Kidney (tissue), 14 donors: ENCODE results near the gene ACVR1C. TPM values are rescaled to one million over a fixed set of nuclear protein-coding genes. Genes with fewer than 3 reads are reported as not detected.
"Not testable (repeated sequence)": the region's sequence is repeated elsewhere in the genome, so short reads cannot be mapped to it uniquely, and the experiment has no call there.

Experiments used
- DNase-seq, 5 donors: peaks; one replicate each; pipeline ENCODE4 v3.0.0-alpha.2; 2013 to 2020
- FAIRE-seq: peaks from 2 replicates; lab custom pipeline; 2012; peaks lifted over from hg19 to GRCh38; lab: Jason Lieb, UNC
- H3K27ac ChIP-seq, 2 donors: one replicate each; pipeline ENCODE4 v1.7.0; 2013; ENCODE audit warnings: low read depth in 2 of 2, low read length in 2 of 2, inconsistent platforms in 1 of 2
- H3K27me3 ChIP-seq: one replicate; pipeline ENCODE4 v1.7.1; 2013; ENCODE audit warnings: low read length, inconsistent platforms; ENCODE audit not compliant: control insufficient read depth, insufficient read depth
- H3K36me3 ChIP-seq, 3 donors: one replicate each; pipeline versions ENCODE4 v1.7.0 to v1.7.1; 2013; ENCODE audit warnings: low read length in 3 of 3, control low read depth in 1 of 3, inconsistent platforms in 1 of 3; ENCODE audit not compliant: insufficient read depth in 3 of 3, control insufficient read depth in 2 of 3
- H3K4me1 ChIP-seq, 3 donors: one replicate each; pipeline versions ENCODE4 v1.7.0 to v1.7.1; 2013; ENCODE audit warnings: low read length in 3 of 3, inconsistent platforms in 1 of 3, low read depth in 1 of 3; ENCODE audit not compliant: control insufficient read depth in 2 of 3, insufficient read depth in 2 of 3
- H3K4me3 ChIP-seq, 3 donors: one replicate each; pipeline versions ENCODE4 v1.7.0 to v1.8.1; 2013; ENCODE audit warnings: low read length in 3 of 3, control low read depth in 1 of 3, inconsistent platforms in 1 of 3
- H3K9ac ChIP-seq, 3 donors: one replicate each; pipeline versions ENCODE4 v1.7.0 to v1.7.1; 2013; ENCODE audit warnings: low read length in 3 of 3, control low read depth in 1 of 3, inconsistent platforms in 1 of 3
- H3K9me3 ChIP-seq, 3 donors: one replicate each; pipeline versions ENCODE4 v1.7.0 to v1.7.1; 2013; ENCODE audit warnings: low read length in 3 of 3, control low read depth in 1 of 3, inconsistent platforms in 1 of 3; ENCODE audit not compliant: control insufficient read depth in 2 of 3, insufficient read depth in 1 of 3
- intact Hi-C: fragments of 100-400 bp; cut with DNase I; formaldehyde crosslinking; loops from one replicate; pipeline ENCODE4 v1.11.1; 2022
- polyA plus RNA-seq: library from polyadenylated mRNA; stranded (reverse); fragments of 350-450 nt; fragmentation: Illumina TruSeq; extraction: RNeasy Lipid Tissue Mini Kit (QIAGEN cat#74804); gene quantifications from one replicate; pipeline ENCODE4 v1.2.3, GENCODE V29; 2014; ENCODE audit warnings: low read depth, low replicate concordance; ENCODE audit not compliant: insufficient read depth
- total RNA-seq: library from RNA; stranded (reverse); fragmentation: NEBNext Ultra II Directional; extraction: Animal tissue kit (Norgen Biotek cat#: 25700); gene quantifications from one replicate; pipeline ENCODE4 v1.2.1, GENCODE V29; 2021
- TF ChIP-seq, protein P1 (sequence below): IDR thresholded peaks from 3 replicates; pipeline ENCODE4 v1.5.1; 2012; ENCODE audit warnings: mild to moderate bottlenecking, moderate library complexity, borderline replicate concordance; ENCODE audit not compliant: insufficient read depth; ENCODE audit errors: extremely low read depth
- donor health status: control.
- donor health status: control.
- donor health status: control.
- donor health status: control.
- donor health status: control.
- donor health status: DM: yes; HTN: yes; CAD: no.
- donor health status: Normal renal cell carcinoma (clear cell type).

ACVR1C gene
- total and polyA plus RNA-seq, 2 donors from 2014 or later: 0.28 to 0.79 TPM

- Histone ChIP-seq H3K27me3 (no peaks in the 10 kb centered on the region), H3K9me3 (no peaks in the 10 kb centered on the region), H3K4me3 (no peak overlapping the region), H3K9ac (no peak overlapping the region), H3K27ac (no peak overlapping the region), H3K36me3 (no peaks in the 10 kb centered on the region), H3K4me1 (no peaks in the 10 kb centered on the region)
- TF ChIP-seq, protein P1, sequence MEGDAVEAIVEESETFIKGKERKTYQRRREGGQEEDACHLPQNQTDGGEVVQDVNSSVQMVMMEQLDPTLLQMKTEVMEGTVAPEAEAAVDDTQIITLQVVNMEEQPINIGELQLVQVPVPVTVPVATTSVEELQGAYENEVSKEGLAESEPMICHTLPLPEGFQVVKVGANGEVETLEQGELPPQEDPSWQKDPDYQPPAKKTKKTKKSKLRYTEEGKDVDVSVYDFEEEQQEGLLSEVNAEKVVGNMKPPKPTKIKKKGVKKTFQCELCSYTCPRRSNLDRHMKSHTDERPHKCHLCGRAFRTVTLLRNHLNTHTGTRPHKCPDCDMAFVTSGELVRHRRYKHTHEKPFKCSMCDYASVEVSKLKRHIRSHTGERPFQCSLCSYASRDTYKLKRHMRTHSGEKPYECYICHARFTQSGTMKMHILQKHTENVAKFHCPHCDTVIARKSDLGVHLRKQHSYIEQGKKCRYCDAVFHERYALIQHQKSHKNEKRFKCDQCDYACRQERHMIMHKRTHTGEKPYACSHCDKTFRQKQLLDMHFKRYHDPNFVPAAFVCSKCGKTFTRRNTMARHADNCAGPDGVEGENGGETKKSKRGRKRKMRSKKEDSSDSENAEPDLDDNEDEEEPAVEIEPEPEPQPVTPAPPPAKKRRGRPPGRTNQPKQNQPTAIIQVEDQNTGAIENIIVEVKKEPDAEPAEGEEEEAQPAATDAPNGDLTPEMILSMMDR: no peak
- no peak for FAIRE-seq
- intact Hi-C loops: no loop called here
- no peak for DNase-seq
Measured at GRCh38 chr2:157592374-157592773, 36.3 kb downstream of the ACVR1C start.

- no peaks in the 10 kb centered on the region for H3K27me3 ChIP-seq
- no peaks in the 10 kb centered on the region for H3K36me3 ChIP-seq
- H3K4me3 ChIP-seq: no peak overlapping the region
- H3K4me1 ChIP-seq: no peaks in the 10 kb centered on the region
- H3K9me3 ChIP-seq: no peaks in the 10 kb centered on the region
- no peak for FAIRE-seq
- no peak overlapping the region for H3K27ac ChIP-seq
- H3K9ac ChIP-seq: no peak overlapping the region
- DNase-seq: peak in 1 of 5 donors; percentile 9
- TF ChIP-seq, protein P1: no peak
- intact Hi-C loops: no loop called here
Measured at GRCh38 chr2:157587576-157587975, 41.1 kb downstream of the ACVR1C start.

DNA sequence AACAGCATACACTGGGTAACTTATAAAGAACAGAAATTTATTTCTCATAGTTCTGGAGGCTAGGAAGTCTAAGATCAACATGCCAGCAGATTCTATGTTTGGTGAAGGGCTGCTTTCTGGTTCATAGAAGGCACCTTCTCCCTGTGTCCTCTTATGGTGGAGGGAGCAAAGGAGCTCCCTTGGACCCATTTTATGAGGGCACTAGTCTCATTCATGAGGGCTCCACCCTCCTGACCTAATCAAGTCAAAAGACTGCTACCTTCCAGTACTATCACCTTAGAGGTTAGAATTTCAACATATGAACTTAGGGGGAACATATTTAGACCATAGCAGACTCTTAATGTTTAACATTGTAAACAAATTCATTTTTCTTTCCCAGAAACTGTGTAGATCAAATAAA lies 54.5 kb downstream of the ACVR1C start:
- Histone ChIP-seq H3K9me3 (no peaks in the 10 kb centered on the region), H3K36me3 (no peaks in the 10 kb centered on the region), H3K4me1 (no peaks in the 10 kb centered on the region), H3K27me3 (no peaks in the 10 kb centered on the region), H3K27ac (no peak overlapping the region), H3K9ac (no peak overlapping the region), H3K4me3 (no peak overlapping the region)
- FAIRE-seq (no peak), DNase-seq (no peak)
- intact Hi-C loops: no loop called here
- TF ChIP-seq, protein P1: no peak

DNA sequence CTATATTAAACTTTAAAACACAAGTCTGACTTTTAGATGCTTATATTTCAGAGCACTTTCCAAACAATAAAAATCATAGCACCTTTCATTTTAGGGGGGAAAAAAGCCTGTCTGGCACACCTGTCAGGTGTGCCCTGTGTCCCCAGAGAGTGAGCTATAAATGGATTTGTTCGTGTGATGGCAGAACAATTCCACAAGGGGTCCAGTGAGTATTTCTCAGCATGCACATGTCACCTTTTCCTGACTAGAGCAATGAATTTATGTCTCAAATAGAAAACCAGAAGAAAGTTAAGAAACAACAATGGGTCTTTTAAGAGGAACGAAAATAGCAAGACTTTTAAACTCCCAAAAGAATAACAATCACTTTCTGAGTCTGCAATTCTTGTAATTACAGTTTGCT lies 55.9 kb downstream of the ACVR1C start:
- H3K27ac ChIP-seq: no peak overlapping the region
- DNase-seq (peak in 1 of 5 donors; percentile 3), FAIRE-seq (no peak)
- H3K4me3 ChIP-seq: no peak overlapping the region
- H3K4me1 ChIP-seq: no peaks in the 10 kb centered on the region
- H3K9ac ChIP-seq: no peak overlapping the region
- H3K9me3 ChIP-seq: no peaks in the 10 kb centered on the region
- TF ChIP-seq, protein P1: no peak
- H3K27me3 ChIP-seq: no peaks in the 10 kb centered on the region
- H3K36me3 ChIP-seq: no peaks in the 10 kb centered on the region
- intact Hi-C loops: no loop called here

DNA sequence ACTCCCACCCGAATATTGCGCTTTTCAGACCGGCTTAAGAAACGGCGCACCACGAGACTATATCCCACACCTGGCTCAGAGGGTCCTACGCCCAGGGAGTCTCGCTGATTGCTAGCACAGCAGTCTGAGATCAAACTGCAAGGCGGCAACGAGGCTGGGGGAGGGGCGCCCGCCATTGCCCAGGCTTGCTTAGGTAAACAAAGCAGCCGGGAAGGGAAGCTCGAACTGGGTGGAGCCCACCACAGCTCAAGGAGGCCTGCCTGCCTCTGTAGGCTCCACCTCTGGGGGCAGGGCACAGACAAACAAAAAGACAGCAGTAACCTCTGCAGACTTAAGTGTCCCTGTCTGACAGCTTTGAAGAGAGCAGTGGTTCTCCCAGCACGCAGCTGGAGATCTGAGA lies 62.0 kb downstream of the ACVR1C start:
- H3K9me3 ChIP-seq, intact Hi-C loops, H3K27me3 ChIP-seq, H3K27ac ChIP-seq, FAIRE-seq, H3K4me3 ChIP-seq, DNase-seq, H3K4me1 ChIP-seq, H3K9ac ChIP-seq, H3K36me3 ChIP-seq: not testable (repeated sequence)

- H3K9me3 ChIP-seq, H3K36me3 ChIP-seq, H3K4me3 ChIP-seq, DNase-seq, H3K27ac ChIP-seq, H3K4me1 ChIP-seq, H3K9ac ChIP-seq, H3K27me3 ChIP-seq, FAIRE-seq, intact Hi-C loops: not testable (repeated sequence)
Measured at GRCh38 chr2:157566113-157566512, 62.6 kb downstream of the ACVR1C start.
